K562 (cell line): Measurements from ENCODE around the gene METRNL.

Experiments
- ARNT ChIP-seq, 2 experiments: fragments of 450-650 bp; IDR thresholded peaks; 2 replicates each; pipeline ENCODE4 v1.6.1; 2016; ENCODE audit warnings: mild to moderate bottlenecking in 1 of 2
- BHLHE40 ChIP-seq: IDR thresholded peaks from 2 replicates; pipeline ENCODE4 v1.6.1; 2011; ENCODE audit warnings: low read length, improper control_type of control experiment
- TCF7L2 ChIP-seq: fragments of 150-350 bp; IDR thresholded peaks from 2 replicates; pipeline ENCODE4 v1.6.1; 2016; ENCODE audit warnings: low read depth, mild to moderate bottlenecking, low read length, moderate library complexity
- TEAD4 ChIP-seq, 2 experiments: sonication (generic) in 1 of 2; formaldehyde crosslinking in 1 of 2; IDR thresholded peaks; 2 replicates each; pipeline versions ENCODE4 v1.6.1 to v1.8.0; 2012 to 2022; ENCODE audit warnings: borderline replicate concordance in 1 of 2, inconsistent platforms in 1 of 2, low read length in 1 of 2, mild to moderate bottlenecking in 1 of 2, missing genetic modification reagents in 1 of 2
- YY1 ChIP-seq, 3 experiments: IDR thresholded peaks; 2 replicates each; pipeline ENCODE4 v1.6.1; 2011; ENCODE audit warnings: low read length in 2 of 3, mild to moderate bottlenecking in 2 of 3, moderate library complexity in 2 of 3, borderline replicate concordance in 1 of 3, control low read depth in 1 of 3, low read depth in 1 of 3; ENCODE audit not compliant: insufficient read depth in 3 of 3, insufficient replicate concordance in 2 of 3, control insufficient read depth in 1 of 3, insufficient read length in 1 of 3; ENCODE audit errors: extremely low read depth in 1 of 3
- ZNF274 ChIP-seq: IDR thresholded peaks from 2 replicates; pipeline ENCODE4 v1.6.1; 2011; ENCODE audit warnings: low read depth, mild to moderate bottlenecking, low read length, moderate library complexity, borderline replicate concordance

- TF ChIP-seq BHLHE40 (no peak), TEAD4 (IDR thresholded peaks at IDR 0.05; ENCODE audit: low read length) (no peak), TEAD4 (CRISPR knock-in tag; IDR thresholded peaks at IDR 0.05; ENCODE audit: borderline replicate concordance) (no peak), ZNF274 (no peak), TCF7L2 (no peak), YY1 (IDR thresholded peaks at IDR 0.05; ENCODE audit: borderline replicate concordance in 1 of 3, control insufficient read depth in 1 of 3, extremely low read depth in 1 of 3, insufficient read depth in 3 of 3, insufficient read length in 1 of 3, insufficient replicate concordance in 2 of 3, low read depth in 1 of 3, low read length in 2 of 3) (no peak), ARNT (IDR thresholded peaks at IDR 0.05) (no peak)
These were observed 15.6 kb downstream of the METRNL start for GRCh38 chr17:83095016-83095415.
